Measurements from ENCODE around the gene SSB. TPM values are rescaled to one million over a fixed set of nuclear protein-coding genes. Genes with fewer than 3 reads are reported as not detected.

Gene SSB
- total and polyA plus RNA-seq, 2 of the 4 experiments (the other 2 are of a cell fraction) = 41.2 to 75.5 TPM

DNA sequence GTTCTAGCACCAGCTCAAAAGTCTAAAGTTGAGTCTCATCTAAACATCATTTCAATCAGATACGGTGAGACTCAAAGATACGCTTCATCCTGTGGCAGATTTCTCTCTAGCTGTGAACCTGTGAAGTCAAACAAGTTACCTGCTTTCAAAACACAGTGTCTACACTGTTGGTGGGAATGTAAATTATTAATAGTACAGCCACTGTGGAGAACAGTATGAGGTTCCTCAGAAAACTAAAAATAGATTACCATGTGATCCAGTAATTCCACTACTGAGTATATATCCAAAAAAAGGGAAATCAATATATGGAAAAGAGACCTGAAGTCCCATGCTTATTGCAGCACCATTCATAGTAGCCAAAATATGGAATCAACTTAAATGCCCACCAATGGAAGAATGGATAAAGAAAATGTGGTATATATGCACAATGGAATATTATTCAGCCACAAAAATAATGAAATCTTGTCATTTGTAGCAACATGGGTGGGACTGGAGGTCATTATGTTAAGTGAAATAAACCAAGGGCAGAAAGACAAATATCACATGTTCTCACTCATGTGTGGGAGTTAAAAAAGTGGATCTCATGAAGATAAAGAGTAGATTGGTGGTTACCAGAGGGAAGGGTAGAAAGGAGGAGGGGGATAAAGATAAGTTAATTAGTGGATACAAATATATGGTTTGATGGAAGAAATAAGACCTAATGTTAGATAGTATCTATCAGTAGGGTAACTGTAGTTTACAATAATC is 40.2 kb downstream of the SSB start:
- in situ Hi-C loops (cut with MboI; ENCODE audit: low sequenced_read_pairs) = no loop called here
- Histone ChIP-seq H3K79me1 (ENCODE audit: low read depth in 1 of 2, low read length in 2 of 2) (peaks cover 10 to 42% of the 10 kb centered on the region in 2 experiments), H2BK5ac (ENCODE audit: low read depth, low read length, poor library complexity, severe bottlenecking) (no peak overlapping the region), H4K20me1 (ENCODE audit: insufficient read depth, low read length) (peaks cover 23% of the 10 kb centered on the region), H3K9me1 (ENCODE audit: insufficient read depth, low read length) (peaks cover 9% of the 10 kb centered on the region), H3K36me3 (ENCODE audit: control insufficient read depth, insufficient read depth, low read length) (0 out of 2 replicates have a peak, but pooled peaks cover 2% of the 10 kb centered on the region), H2BK20ac (ENCODE audit: low read depth, low read length) (no peak overlapping the region), H3K14ac (replicated peaks; ENCODE audit: low read depth, low read length) (no peak overlapping the region), H3K27ac (ENCODE audit: insufficient read depth, low read length) (no peak overlapping the region), H3K4ac (ENCODE audit: low read depth, low read length) (no peak overlapping the region), H2AFZ (replicated peaks; ENCODE audit: low read length, poor library complexity) (no peak overlapping the region), H2AK9ac (replicated peaks; ENCODE audit: low read depth, low read length, poor library complexity) (no peak overlapping the region), H2AK5ac (ENCODE audit: low read depth, low read length) (no peak overlapping the region), H3K56ac (ENCODE audit: extremely low read depth, insufficient read depth, low read length) (no peak overlapping the region), H3K4me1 (ENCODE audit: control insufficient read depth, insufficient read depth, low read length) (no peaks in the 10 kb centered on the region), H3K23ac (ENCODE audit: low read depth, low read length) (no peak overlapping the region), H2BK120ac (ENCODE audit: low read depth, low read length) (no peak overlapping the region), H3K9me3 (ENCODE audit: control insufficient read depth, insufficient read depth, low read length) (no peaks in the 10 kb centered on the region), H3K4me2 (ENCODE audit: low read depth, low read length) (no peak overlapping the region), H2BK15ac (ENCODE audit: low read depth, low read length) (no peak overlapping the region), H4K91ac (ENCODE audit: insufficient read depth, low read depth, low read length) (no peak overlapping the region), H3K18ac (ENCODE audit: low read depth, low read length) (no peak overlapping the region), H4K5ac (ENCODE audit: low read depth, low read length) (no peak overlapping the region), H3K4me3 (ENCODE audit: insufficient read depth, low read depth, low read length) (no peak overlapping the region), H3K9ac (ENCODE audit: low read depth, low read length) (no peak overlapping the region), H3K27me3 (ENCODE audit: control insufficient read depth, insufficient read depth, low read length) (no peaks in the 10 kb centered on the region), H4K8ac (ENCODE audit: low read depth in 2 of 2, low read length in 2 of 2) (no peak overlapping the region)
- DNase-seq (no peak), ATAC-seq (ENCODE audit: low read depth) (no peak)
- ChIA-PET POLR2A (ENCODE audit: unreplicated experiment) (no interaction called here), CTCF (interaction anchor here (0.6 kb wide), 1 partner anchor 10 kb away, joined by 4 read pairs; no protein-coding TSS in a partner anchor)
- no TSS peak for BruUV-seq (replicated peaks)
- WGBS, 2 experiments (ENCODE audit: extremely low coverage in 2 of 2, insufficient read length in 1 of 2) = no CpG with 5 or more reads among the region's 2 CpGs
- no peak for TF ChIP-seq BHLHE40 (IDR thresholded peaks at IDR 0.05; ENCODE audit: low read depth, low read length)
- no peak for TF ChIP-seq MXI1 (IDR thresholded peaks at IDR 0.05; ENCODE audit: borderline replicate concordance, low read depth, low read length)
- TF ChIP-seq, protein P1, sequence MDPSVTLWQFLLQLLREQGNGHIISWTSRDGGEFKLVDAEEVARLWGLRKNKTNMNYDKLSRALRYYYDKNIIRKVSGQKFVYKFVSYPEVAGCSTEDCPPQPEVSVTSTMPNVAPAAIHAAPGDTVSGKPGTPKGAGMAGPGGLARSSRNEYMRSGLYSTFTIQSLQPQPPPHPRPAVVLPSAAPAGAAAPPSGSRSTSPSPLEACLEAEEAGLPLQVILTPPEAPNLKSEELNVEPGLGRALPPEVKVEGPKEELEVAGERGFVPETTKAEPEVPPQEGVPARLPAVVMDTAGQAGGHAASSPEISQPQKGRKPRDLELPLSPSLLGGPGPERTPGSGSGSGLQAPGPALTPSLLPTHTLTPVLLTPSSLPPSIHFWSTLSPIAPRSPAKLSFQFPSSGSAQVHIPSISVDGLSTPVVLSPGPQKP (IDR thresholded peaks at IDR 0.05; ENCODE audit: borderline replicate concordance, low read depth, low read length) = no peak
- TF ChIP-seq, protein P2, sequence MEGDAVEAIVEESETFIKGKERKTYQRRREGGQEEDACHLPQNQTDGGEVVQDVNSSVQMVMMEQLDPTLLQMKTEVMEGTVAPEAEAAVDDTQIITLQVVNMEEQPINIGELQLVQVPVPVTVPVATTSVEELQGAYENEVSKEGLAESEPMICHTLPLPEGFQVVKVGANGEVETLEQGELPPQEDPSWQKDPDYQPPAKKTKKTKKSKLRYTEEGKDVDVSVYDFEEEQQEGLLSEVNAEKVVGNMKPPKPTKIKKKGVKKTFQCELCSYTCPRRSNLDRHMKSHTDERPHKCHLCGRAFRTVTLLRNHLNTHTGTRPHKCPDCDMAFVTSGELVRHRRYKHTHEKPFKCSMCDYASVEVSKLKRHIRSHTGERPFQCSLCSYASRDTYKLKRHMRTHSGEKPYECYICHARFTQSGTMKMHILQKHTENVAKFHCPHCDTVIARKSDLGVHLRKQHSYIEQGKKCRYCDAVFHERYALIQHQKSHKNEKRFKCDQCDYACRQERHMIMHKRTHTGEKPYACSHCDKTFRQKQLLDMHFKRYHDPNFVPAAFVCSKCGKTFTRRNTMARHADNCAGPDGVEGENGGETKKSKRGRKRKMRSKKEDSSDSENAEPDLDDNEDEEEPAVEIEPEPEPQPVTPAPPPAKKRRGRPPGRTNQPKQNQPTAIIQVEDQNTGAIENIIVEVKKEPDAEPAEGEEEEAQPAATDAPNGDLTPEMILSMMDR (conservative IDR thresholded peaks at IDR 0.05; ENCODE audit: low read depth, low read length) = no peak
- no peak for TF ChIP-seq RFX5 (IDR thresholded peaks at IDR 0.05; ENCODE audit: low read depth, low read length)
- TF ChIP-seq NFE2L2 (IDR thresholded peaks at IDR 0.05; ENCODE audit: low read depth, low read length) = no peak
- TF ChIP-seq MAFK (IDR thresholded peaks at IDR 0.05; ENCODE audit: low read depth, low read length) = no peak
- no peak for TF ChIP-seq RAD21 (IDR thresholded peaks at IDR 0.05; ENCODE audit: low read length)
- TF ChIP-seq MAZ (IDR thresholded peaks at IDR 0.05; ENCODE audit: borderline replicate concordance, low read depth, low read length) = no peak
- no peak for TF ChIP-seq CEBPB (IDR thresholded peaks at IDR 0.05; ENCODE audit: low read depth, low read length)
- TF ChIP-seq CHD1 (IDR thresholded peaks at IDR 0.05; ENCODE audit: low read depth, low read length) = no peak
- no peak for TF ChIP-seq POLR2A (IDR thresholded peaks at IDR 0.05; ENCODE audit: low read depth, low read length)
- TF ChIP-seq, protein P3, sequence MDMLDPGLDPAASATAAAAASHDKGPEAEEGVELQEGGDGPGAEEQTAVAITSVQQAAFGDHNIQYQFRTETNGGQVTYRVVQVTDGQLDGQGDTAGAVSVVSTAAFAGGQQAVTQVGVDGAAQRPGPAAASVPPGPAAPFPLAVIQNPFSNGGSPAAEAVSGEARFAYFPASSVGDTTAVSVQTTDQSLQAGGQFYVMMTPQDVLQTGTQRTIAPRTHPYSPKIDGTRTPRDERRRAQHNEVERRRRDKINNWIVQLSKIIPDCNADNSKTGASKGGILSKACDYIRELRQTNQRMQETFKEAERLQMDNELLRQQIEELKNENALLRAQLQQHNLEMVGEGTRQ (IDR thresholded peaks at IDR 0.05; ENCODE audit: low read depth, low read length) = no peak
- dilution Hi-C loops (cut with HindIII; ENCODE audit: low sequenced_read_pairs, unreplicated experiment) = no loop called here
- intact Hi-C loops (cut with micrococcal nuclease) = no loop called here

Data from IMR-90 (cell line).